ENCODE results near the gene TRMT44.

DNA sequence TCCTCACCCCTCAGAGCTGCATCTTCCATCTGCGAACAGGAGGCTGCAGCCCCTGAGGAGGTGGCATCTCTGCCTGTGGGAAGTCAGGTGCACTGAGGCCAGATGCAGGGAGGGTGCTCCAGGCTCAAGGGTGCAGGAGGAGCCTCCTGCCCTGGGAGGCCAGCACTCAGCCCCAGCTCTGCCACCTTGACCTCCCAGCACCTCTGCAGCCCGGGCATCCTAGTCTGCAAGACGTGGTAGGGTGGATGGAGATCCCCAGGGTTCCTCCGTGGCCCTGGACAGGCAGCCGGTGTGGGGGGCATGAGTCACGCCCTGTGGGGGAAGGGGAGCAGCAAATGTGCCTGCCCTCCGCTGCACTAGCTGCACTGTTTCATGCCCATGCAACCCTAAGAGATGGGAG is 64.7 kb downstream of the TRMT44 start:
- TF ChIP-seq MAFG (CRISPR knock-in tag; IDR thresholded peaks at IDR 0.05) (no peak), RBFOX2 (IDR thresholded peaks at IDR 0.05; ENCODE audit: low read depth, low read length) (no peak), JDP2 (CRISPR knock-in tag; IDR thresholded peaks at IDR 0.05; ENCODE audit: borderline replicate concordance) (no peak), ZNF274 (CRISPR knock-in tag; IDR thresholded peaks at IDR 0.05) (no peak), ZBTB33 (CRISPR knock-in tag; IDR thresholded peaks at IDR 0.05) (no peak), NFE2L2 (IDR thresholded peaks at IDR 0.05; ENCODE audit: low read length) (no peak), PHF8 (CRISPR knock-in tag; IDR thresholded peaks at IDR 0.05) (no peak)
- TF ChIP-seq, protein P1, sequence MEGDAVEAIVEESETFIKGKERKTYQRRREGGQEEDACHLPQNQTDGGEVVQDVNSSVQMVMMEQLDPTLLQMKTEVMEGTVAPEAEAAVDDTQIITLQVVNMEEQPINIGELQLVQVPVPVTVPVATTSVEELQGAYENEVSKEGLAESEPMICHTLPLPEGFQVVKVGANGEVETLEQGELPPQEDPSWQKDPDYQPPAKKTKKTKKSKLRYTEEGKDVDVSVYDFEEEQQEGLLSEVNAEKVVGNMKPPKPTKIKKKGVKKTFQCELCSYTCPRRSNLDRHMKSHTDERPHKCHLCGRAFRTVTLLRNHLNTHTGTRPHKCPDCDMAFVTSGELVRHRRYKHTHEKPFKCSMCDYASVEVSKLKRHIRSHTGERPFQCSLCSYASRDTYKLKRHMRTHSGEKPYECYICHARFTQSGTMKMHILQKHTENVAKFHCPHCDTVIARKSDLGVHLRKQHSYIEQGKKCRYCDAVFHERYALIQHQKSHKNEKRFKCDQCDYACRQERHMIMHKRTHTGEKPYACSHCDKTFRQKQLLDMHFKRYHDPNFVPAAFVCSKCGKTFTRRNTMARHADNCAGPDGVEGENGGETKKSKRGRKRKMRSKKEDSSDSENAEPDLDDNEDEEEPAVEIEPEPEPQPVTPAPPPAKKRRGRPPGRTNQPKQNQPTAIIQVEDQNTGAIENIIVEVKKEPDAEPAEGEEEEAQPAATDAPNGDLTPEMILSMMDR (CRISPR knock-in tag; IDR thresholded peaks at IDR 0.05) = no peak
